ENCODE measurements around the gene OR4L1.
"Not testable (repeated sequence)": the region's sequence is repeated elsewhere in the genome, so short reads cannot be mapped to it uniquely, and the experiment has no call there.

The OR4L1 gene

DNA sequence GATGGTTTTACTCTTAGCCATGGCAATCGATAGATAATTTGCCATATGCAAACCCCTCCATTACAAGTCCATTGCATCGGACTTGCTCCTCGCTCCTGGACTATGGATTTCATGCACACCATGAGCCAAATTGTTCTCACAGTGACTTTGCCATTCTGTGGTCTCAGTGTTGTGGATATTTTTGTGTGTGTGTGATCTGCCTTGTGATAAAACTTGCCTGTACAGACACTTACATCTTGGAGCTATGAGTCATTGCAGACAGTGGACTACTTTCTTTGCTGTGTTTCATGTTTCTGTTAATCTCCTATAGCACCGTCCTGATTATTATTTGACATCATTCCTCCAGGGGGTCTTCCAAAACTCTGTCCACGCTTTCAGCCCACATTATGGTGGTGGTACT, 15.6 kb upstream of the OR4L1 start:
- no peak for DNase-seq (ENCODE audit: extremely low read depth, insufficient read length)
- H3K4me3 ChIP-seq (replicated peaks; ENCODE audit: low read depth, low read length): no peak overlapping the region
- H3K27me3 ChIP-seq (replicated peaks; ENCODE audit: control insufficient read depth, insufficient read depth, low read length): no peaks in the 10 kb centered on the region
- no peaks in the 10 kb centered on the region for H3K36me3 ChIP-seq (ENCODE audit: control insufficient read depth, insufficient read depth, low read length)
- TF ChIP-seq, protein P1, sequence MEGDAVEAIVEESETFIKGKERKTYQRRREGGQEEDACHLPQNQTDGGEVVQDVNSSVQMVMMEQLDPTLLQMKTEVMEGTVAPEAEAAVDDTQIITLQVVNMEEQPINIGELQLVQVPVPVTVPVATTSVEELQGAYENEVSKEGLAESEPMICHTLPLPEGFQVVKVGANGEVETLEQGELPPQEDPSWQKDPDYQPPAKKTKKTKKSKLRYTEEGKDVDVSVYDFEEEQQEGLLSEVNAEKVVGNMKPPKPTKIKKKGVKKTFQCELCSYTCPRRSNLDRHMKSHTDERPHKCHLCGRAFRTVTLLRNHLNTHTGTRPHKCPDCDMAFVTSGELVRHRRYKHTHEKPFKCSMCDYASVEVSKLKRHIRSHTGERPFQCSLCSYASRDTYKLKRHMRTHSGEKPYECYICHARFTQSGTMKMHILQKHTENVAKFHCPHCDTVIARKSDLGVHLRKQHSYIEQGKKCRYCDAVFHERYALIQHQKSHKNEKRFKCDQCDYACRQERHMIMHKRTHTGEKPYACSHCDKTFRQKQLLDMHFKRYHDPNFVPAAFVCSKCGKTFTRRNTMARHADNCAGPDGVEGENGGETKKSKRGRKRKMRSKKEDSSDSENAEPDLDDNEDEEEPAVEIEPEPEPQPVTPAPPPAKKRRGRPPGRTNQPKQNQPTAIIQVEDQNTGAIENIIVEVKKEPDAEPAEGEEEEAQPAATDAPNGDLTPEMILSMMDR (IDR thresholded peaks at IDR 0.05; ENCODE audit: insufficient read depth, low read length, poor library complexity, severe bottlenecking): no peak

DNA sequence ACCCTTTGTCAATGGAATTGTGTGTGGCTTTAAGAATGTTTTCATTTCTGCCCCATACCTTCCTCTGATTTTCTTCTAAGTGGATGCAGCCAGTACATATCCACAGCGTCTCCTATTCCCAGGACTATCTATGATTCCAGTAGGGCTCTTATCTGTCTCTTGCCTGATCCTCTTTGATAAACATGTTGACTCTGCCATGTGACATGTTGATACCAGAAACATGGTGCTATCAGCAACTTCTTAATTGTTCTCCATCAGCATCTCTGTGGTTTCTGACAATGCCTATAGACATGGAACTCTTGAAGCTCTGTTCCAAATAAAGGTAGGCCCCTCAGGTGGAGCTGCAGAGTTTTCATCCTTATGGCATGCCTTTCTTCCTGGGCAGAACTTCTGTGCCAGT, 11.6 kb upstream of the OR4L1 start:
- DNase-seq (ENCODE audit: extremely low read depth, insufficient read length): no peak
- TF ChIP-seq, protein P1 (IDR thresholded peaks at IDR 0.05; ENCODE audit: insufficient read depth, low read length, poor library complexity, severe bottlenecking): no peak
- no peak overlapping the region for H3K4me3 ChIP-seq (replicated peaks; ENCODE audit: low read depth, low read length)
- no peaks in the 10 kb centered on the region for H3K36me3 ChIP-seq (ENCODE audit: control insufficient read depth, insufficient read depth, low read length)
- no peaks in the 10 kb centered on the region for H3K27me3 ChIP-seq (replicated peaks; ENCODE audit: control insufficient read depth, insufficient read depth, low read length)

DNA sequence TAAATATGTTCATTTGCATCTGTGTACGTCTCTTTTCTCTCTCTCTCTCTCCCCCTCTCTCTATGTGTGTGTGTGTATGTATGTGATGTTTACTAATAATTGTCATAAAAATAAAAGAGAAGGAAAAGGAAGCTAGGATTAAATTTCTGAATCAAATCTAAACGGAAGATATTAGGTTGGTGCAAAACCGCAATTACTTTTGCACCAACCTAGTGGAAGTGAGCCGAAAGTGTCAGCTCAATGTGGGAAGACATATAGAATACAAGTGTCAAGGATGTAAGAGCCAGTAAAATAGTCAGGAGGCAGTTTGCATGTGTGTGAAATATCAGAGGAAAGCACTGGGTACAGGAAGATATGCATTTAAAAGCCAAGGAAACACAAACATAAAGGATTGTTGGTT, 32.2 kb downstream of the OR4L1 start:
- no peaks in the 10 kb centered on the region for H3K36me3 ChIP-seq (ENCODE audit: control insufficient read depth, insufficient read depth, low read length)
- H3K27me3 ChIP-seq (replicated peaks; ENCODE audit: control insufficient read depth, insufficient read depth, low read length): no peaks in the 10 kb centered on the region
- DNase-seq (ENCODE audit: extremely low read depth, insufficient read length): no peak
- TF ChIP-seq, protein P1 (IDR thresholded peaks at IDR 0.05; ENCODE audit: insufficient read depth, low read length, poor library complexity, severe bottlenecking): no peak
- no peak overlapping the region for H3K4me3 ChIP-seq (replicated peaks; ENCODE audit: low read depth, low read length)

GRCh38 chr14:20093442-20093841, 33.6 kb downstream of the OR4L1 start:
- H3K4me3 ChIP-seq (replicated peaks; ENCODE audit: low read depth, low read length): no peak overlapping the region
- no peak for DNase-seq (ENCODE audit: extremely low read depth, insufficient read length)
- H3K36me3 ChIP-seq (ENCODE audit: control insufficient read depth, insufficient read depth, low read length): no peaks in the 10 kb centered on the region
- no peaks in the 10 kb centered on the region for H3K27me3 ChIP-seq (replicated peaks; ENCODE audit: control insufficient read depth, insufficient read depth, low read length)
- TF ChIP-seq, protein P1 (IDR thresholded peaks at IDR 0.05; ENCODE audit: insufficient read depth, low read length, poor library complexity, severe bottlenecking): no peak

DNA sequence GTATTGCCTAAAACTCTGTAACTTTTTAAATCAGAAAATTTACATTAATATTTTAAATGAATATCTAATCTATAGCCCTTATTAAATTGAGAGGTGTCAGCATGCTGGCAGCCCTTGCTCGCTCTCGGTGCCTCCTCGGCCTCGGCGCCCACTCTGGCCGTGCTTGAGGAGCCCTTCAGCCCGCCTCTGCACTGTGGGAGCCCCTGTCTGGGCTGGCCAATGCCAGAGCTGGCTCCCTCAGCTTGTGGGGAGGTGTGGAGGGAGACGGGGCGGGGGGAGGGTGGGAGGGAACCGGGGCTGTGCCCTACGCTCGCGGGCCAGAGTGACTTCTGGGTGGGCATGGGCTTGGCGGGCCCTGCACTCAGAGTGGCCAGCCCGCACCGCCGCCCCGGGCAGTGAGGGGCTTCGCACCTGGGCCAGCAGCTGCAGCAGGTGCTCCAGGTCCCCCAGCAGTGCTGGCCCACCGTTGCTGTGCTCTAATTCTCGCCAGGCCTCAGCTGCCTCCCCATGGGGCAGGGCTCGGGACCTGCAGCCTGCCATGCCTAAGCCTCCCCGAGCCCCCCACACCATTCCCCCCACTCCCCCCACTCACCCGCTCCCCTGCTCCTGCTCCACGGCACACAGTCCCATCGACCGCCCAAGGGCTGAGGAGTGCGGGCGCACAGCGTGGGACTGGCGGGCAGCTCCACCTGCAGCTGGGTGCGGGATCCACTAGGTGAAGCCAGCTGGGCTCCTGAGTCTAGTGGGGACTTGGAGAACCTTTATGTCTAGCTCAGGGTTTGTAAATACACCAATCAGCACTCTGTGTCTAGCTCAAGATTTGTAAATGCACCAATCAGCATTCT, 39.3 kb downstream of the OR4L1 start:
- not testable (repeated sequence) for DNase-seq (ENCODE audit: extremely low read depth, insufficient read length); H3K36me3 ChIP-seq (ENCODE audit: control insufficient read depth, insufficient read depth, low read length); H3K4me3 ChIP-seq (replicated peaks; ENCODE audit: low read depth, low read length); H3K27me3 ChIP-seq (replicated peaks; ENCODE audit: control insufficient read depth, insufficient read depth, low read length)

DNA sequence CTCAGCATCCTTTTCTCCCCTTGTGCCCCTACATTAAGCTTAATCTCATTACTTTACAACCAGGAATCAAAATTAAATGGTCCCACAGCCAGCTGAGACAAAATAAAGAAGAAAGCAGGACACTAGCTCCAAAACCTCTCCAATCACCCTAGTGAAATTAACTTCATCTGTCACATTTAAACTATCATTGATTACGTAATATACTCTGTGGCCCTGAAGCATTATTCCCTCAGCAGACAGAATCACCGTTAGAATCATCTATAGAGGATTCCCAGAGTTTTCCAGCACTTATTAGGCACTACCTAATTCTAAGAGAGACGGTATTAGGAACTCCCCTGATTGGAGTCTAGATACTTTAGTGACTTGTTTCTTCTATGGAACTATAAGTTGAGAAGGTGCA, 50.6 kb downstream of the OR4L1 start, which contains the start of gene OR4K17:
Gene OR4K17 (plus strand): TSS at position 302 of the 400 bp plus-strand sequence. CDS start 6,761 bp downstream, outside the sequence.
- Histone ChIP-seq H3K36me3 (ENCODE audit: control insufficient read depth, insufficient read depth, low read length) (no peaks in the 10 kb centered on the region), H3K4me3 (replicated peaks; ENCODE audit: low read depth, low read length) (no peak within 1 kb of the TSS), H3K27me3 (replicated peaks; ENCODE audit: control insufficient read depth, insufficient read depth, low read length) (no peaks in the 10 kb centered on the region)
- TF ChIP-seq, protein P1 (IDR thresholded peaks at IDR 0.05; ENCODE audit: insufficient read depth, low read length, poor library complexity, severe bottlenecking): no peak
- DNase-seq (ENCODE audit: extremely low read depth, insufficient read length): no peak
